Activated naive CD4-positive, alpha-beta T cell (primary cell): ENCODE data around the gene UQCRC2.
"Not testable (repeated sequence)": the region's sequence is repeated elsewhere in the genome, so short reads cannot be mapped to it uniquely, and the experiment has no call there.

ENCODE experiments used
- DNase-seq, 4 experiments: peaks; one replicate each; lab custom pipeline; 2025; lab: John Stamatoyannopoulos, UW

Gene UQCRC2

DNA sequence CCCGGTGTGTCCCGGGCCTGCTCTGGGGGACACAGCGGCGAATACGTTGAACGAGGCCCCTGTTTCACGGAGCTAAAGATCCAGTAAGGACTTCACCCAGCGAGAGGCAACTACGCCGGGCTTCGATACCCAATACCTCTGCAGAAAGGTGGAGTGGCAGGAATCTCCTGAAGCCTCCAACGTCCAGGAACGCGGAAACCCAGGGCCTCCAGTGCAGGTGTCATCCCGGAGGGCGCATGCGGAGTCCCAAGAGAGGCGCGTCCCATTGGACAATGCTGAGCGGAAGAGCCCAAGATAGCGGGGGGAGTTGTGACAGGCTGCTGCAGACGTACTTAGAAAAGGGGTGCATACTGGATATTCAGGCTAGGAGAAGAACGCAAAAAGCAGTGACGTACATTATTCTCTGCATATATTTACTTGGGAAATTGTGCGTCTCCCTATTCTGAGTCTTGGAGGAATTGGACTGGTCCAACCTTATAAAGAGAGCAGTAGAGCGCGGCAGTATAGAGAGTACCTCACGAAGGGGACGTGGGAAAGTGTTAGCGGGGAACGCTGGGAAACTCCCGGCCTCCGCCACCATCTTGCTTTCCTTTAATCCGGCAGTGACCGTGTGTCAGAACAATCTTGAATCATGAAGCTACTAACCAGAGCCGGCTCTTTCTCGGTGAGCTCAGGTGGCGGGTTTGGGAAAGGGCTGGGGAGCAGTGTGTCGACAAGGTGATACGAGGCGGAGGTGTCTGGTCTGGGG is at the start of gene UQCRC2:
TSS of gene UQCRC2 (plus strand) at position 569 of the 748 bp plus-strand sequence. CDS start at position 632, 63 bp downstream.
- DNase-seq: peak; percentile 68 to 79 (median 74)

GRCh38 chr16:21932650-21933049 is 20.5 kb upstream of the UQCRC2 start:
- not testable (repeated sequence) for DNase-seq

- DNase-seq: not testable (repeated sequence)
Observed at GRCh38 chr16:21933316-21933715, 19.8 kb upstream of the UQCRC2 start.

DNA sequence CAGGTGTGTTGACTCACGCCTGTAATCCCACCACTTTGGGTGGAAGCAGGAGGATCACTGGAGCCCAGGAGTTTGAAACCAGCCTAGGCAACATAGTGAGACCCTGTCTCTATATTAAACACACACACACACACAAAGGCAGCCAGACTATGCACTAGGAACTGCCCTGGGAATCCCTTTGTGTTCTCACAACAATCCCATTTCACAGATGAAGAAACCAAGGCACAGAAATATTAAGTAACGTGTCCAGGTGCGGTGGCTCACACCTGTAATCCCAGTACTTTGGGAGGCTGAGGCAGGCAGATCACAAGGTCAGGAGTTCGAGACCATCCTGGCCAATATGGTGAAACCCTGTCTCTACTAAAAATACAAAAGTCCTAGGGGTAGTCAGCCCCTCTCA is 19.4 kb upstream of the UQCRC2 start:
- not testable (repeated sequence) for DNase-seq

DNA sequence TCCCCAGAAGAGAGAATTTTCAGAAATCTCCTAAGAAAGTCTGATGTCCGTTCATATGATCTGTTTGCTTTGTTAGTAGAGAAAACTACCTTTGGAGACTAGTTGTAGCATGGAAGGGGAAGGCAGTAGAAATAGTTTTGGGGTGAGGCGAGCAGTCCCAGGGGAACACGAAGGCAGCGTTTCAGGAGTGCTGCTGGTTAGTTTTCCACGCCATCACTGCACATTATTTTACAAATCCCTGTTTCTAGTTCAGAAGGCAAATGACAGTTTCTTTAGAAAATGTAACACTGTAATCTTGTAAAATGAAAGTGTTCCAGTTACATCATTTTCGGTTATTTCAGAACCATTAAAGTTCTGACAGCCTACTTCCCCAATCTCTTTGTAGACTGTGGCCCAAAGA is 16.9 kb upstream of the UQCRC2 start:
- not testable (repeated sequence) for DNase-seq

GRCh38 chr16:21937336-21937829 is 15.8 kb upstream of the UQCRC2 start:
- DNase-seq: no peak

DNA sequence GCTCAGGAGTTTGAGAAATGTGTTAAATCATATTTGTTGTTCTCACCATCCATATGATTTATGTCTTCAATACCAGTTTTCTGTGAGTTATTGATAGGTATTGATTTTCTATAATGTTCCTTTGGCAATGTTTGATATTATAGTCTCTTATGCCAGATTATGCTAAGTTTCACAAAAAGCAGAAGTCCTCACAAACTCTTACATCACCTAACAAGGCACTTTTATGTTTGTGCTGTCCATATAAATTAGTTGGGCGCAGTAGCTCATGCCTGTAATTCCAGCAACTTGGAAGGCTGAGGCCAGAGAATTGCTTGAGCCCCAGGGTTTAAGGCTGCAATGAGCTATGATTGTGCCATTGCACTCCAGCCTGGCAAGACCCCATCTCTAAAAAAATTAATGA is 12.6 kb upstream of the UQCRC2 start:
- no peak for DNase-seq

DNA sequence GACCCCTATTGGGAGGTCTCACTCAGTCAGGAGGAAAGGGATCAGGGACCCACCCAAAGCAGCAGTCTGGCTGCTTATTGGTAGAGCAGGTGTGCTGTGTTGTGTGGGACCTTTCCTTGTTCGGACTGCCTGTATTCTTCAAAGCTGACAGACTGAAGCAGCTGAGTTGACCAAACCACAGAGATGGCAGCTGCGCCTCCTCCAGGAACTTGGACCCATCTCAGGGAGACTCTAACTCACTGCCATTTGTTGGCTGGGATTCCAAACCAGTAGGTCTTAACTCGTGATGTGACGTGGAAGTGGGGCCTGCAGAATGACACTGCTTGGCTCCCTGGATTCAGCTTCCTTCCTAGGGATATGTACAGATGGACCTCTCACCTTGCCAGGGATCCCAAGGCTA is 9.6 kb upstream of the UQCRC2 start:
- no peak for DNase-seq

DNA sequence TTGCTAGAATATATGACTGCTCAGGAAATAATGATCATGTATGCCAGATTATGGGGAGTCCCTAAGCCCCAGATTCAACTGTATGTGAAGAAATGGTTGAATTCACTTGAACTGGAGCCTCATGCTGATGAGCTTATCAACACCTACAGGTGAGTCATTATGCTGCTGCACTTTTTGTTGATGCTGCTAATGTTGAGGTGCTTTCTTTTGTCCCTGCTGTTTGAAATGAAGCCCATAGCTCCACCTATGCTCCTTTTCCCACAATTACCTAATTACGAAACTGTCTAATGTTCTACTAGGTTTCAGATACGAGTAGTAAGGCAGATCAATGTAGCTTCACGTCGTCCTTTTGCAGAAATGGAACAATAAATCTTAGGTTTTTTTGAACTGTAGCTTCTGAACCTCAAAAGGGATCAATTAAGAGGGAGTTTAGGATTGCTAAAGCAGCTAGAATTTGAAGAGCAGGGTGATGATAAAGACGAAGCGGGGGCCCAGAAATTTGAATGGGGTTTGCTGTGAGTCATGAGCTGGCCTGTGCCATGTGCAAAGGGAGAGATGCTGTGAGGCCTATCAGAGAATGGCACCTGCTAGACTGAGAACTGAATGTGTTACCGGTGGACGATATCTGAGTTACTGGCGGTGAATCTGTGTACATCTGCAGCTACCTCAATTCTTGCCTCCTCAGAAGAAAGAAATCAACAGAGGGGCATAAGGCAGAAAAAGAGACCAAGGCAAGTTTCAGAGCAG is 6.1 kb upstream of the UQCRC2 start:
- DNase-seq: no peak

DNA sequence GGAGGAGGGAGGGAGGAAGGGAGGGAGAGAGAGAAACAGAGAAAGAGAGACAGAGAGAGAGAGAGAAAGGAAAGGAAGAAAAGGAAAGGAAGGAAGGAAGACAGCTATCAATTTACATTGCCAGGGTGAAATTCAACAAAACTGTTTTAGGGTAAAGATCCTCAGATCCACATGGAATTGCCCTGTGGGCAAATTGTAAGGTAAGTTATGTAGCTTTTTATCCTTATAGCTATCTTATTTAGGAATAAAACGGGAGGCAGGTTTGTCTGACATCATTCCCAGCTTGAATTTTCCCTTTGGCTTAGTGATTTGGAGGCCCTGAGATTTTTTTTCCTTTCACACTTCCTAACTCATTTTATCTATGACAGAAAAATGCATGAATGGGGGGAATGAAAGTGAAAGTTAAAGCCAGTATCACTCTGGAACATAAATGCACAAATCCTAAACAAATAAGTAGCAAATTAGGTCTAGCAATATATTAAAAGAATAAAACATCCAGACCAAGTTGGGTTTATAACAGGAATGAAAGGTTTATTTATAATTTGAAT is 3.4 kb upstream of the UQCRC2 start:
- no peak for DNase-seq

- DNase-seq: no peak
Observed at GRCh38 chr16:21950782-21951521, 2.2 kb upstream of the UQCRC2 start.

DNA sequence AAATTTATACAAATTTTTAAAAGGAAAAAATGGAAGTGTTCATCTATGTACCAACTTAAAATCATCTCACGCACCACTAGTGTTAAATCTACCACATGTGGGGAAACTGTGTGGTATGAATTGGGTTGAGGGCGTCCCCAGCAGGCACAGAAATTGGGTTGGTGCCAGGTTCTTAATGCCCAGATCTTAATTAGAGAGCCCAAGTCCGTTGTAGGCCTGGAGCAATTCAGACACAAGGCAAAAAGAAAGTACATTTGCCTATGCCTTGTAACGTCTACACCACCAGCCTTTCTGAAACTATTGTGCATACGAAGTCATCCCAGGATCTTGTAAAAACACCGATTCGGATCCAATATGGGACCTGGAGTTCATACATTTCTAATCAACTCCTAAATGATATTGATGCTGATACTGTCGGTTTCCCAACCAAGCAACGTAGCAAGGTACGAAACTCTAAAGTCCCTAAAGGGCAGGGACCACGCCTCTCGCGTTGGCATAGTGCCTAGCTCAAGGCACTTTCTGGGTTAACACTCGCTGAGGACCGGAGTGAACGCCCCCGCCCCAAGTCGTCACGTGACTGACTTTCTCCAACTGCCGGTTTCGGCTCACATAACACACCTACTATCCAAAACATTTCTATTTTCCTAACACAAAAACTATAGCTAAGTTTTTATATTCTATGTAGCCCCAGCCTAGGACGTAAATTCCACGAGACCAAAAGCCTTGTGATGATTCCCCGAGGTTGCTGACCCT is 945 bp upstream of the UQCRC2 start:
- DNase-seq: peak; percentile 30 to 63 (median 48)

DNA sequence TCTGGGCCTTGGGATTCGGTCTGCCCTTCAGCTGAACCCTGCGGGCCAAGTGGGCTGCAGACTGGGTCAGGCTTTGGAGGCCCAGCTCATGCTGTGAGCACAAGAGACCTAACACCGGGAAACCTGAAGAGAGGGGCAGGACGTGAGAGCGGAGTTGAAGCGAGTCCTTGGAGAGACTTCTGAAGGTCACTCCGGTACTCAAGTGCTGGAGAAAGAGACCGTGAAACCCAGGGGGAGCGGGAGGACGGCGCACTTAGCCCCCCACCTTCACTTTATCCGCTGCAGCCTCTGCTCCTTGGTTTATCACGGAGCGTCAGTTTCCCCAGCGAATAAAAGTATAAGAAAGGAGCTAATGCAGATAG is 361 bp downstream of the UQCRC2 start:
- no peak for DNase-seq

GRCh38 chr16:21957714-21958346 is 4.7 kb downstream of the UQCRC2 start:
- no peak for DNase-seq

DNA sequence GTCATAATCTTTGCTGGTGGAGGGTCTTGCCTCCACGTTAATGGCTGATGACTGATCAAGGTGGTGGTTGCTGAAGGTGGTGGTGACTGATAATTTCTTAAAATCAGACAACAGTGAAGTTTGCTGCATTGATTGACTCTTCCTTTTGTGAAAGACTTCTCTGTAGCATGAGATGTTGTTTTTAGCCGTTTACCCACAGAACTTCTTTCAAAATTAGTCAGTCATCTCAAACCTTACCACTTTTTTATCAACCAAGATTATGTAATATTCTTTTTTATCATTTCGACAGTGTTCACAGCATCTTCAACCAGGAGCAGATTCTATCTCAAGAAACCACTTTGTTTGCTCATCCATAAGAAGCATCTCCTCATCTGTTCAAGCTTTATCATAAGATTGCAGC is 5.9 kb downstream of the UQCRC2 start:
- no peak for DNase-seq

GRCh38 chr16:21962475-21962874 is 9.3 kb downstream of the UQCRC2 start:
- no peak for DNase-seq

- no peak for DNase-seq
Observed at GRCh38 chr16:21963887-21964286, 10.7 kb downstream of the UQCRC2 start.

- no peak for DNase-seq
Observed at GRCh38 chr16:21964353-21964752, 11.2 kb downstream of the UQCRC2 start.

DNA sequence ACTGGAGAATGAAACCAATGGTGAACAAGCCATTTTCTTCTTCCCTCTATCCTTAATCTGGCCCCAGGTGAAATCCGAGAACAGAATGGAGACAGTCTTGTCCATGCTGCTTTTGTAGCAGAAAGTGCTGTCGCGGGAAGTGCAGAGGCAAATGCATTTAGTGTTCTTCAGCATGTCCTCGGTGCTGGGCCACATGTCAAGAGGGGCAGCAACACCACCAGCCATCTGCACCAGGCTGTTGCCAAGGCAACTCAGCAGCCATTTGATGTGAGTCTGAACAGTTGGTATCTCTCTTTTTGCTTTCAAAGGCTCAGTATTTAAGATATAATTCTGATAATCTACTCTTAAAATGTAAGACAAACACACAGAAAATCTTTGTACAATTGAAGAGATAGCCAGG is 18.7 kb downstream of the UQCRC2 start:
- no peak for DNase-seq

GRCh38 chr16:21973945-21974344 is 20.8 kb downstream of the UQCRC2 start:
- DNase-seq: no peak

DNA sequence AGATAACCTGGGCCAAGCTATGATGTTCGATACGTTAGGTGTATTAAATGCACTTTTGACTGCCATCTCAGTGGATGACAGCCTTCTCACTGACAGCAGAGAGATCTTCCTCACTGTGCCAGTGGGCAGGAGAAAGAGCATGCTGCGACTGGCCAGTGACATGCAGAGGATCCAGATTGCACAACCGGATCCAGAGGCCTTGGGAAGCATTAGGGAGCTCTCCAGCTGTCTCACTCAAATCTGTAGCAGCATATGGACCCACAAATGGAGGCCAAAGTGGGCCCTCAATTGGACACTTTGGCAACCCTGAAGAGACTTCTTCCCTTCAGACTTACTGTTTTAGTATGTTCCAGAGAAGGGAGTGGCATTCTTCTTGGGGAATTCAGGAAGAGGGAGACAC is 26.9 kb downstream of the UQCRC2 start:
- no peak for DNase-seq
